ENCODE results near the gene ANKRD13C. TPM values are rescaled to one million over a fixed set of nuclear protein-coding genes. Genes with fewer than 3 reads are reported as not detected.
"Not testable (repeated sequence)": the region's sequence is repeated elsewhere in the genome, so short reads cannot be mapped to it uniquely, and the experiment has no call there.

The ANKRD13C gene
- total RNA-seq, 4 donors from 2014 or later: 37.0 to 42.9 (median 38.1) TPM

- 91 to 96% methylated on average over 3 of the region's 3 CpGs for WGBS, 2 donors
- not testable (repeated sequence) for H3K9me3 ChIP-seq; H3K4me3 ChIP-seq; DNase-seq (ENCODE audit: low spot score in 2 of 2); H3K4me1 ChIP-seq; H3K27me3 ChIP-seq; H3K27ac ChIP-seq
- peaks cover 0 to 49% (median 0%) of the 10 kb centered on the region in 3 donors for H3K36me3 ChIP-seq
Measured at GRCh38 chr1:70366997-70367396, 12.5 kb upstream of the ANKRD13C start.

DNA sequence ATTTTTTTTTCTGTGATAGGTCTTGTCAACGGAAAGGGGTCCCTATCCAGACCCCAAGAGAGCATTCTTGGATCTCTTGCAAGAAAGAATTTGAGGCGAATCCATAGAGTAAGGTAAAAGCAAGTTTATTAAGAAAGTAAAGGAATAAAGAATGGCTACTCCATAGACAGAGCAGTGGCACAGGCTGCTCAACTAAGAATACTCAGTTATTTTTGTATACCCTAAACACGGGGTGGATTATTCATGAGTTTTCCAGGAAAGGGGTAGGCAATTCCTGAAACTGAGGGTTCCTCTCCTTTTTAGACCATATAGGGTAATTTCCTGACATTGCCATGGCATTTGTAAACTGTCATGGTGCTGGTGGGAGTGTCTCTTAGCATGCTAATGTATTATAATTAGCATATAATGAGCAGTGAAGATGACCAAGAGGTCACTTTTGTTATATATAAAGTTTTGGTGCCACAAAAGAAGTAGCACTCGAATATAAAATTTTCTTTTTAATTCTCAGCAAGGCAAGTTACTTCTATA lies 12.0 kb upstream of the ANKRD13C start:
- not testable (repeated sequence) for H3K27me3 ChIP-seq

DNA sequence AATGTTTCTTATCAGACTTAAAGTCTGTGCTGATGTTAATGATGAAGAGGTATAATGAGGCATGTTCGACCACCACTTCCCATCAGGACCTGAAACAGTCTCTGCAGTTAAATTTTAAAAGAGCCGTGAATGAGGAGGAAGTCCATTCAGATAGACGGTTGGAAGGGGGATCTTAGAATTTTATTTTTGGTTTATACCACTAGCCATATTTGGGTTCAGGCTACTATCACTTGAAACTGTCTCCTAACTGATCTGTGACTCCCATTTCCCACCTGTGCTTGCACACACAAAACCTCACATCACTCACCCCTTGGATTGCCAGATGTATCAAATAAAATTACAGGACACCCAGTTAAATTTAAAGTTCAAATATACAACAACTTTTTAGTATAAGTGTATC lies 9.9 kb upstream of the ANKRD13C start:
- H3K27me3 ChIP-seq: no peaks in the 10 kb centered on the region
- TF ChIP-seq EP300 (IDR thresholded peaks at IDR 0.05) (no peak), POLR2A (IDR thresholded peaks at IDR 0.05) (no peak)
- TF ChIP-seq, protein P1, sequence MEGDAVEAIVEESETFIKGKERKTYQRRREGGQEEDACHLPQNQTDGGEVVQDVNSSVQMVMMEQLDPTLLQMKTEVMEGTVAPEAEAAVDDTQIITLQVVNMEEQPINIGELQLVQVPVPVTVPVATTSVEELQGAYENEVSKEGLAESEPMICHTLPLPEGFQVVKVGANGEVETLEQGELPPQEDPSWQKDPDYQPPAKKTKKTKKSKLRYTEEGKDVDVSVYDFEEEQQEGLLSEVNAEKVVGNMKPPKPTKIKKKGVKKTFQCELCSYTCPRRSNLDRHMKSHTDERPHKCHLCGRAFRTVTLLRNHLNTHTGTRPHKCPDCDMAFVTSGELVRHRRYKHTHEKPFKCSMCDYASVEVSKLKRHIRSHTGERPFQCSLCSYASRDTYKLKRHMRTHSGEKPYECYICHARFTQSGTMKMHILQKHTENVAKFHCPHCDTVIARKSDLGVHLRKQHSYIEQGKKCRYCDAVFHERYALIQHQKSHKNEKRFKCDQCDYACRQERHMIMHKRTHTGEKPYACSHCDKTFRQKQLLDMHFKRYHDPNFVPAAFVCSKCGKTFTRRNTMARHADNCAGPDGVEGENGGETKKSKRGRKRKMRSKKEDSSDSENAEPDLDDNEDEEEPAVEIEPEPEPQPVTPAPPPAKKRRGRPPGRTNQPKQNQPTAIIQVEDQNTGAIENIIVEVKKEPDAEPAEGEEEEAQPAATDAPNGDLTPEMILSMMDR (IDR thresholded peaks at IDR 0.05): no peak
- H3K4me1 ChIP-seq: peaks cover 0 to 9% (median 2%) of the 10 kb centered on the region in 4 donors
- peaks cover 0 to 27% (median 0%) of the 10 kb centered on the region in 3 donors for H3K36me3 ChIP-seq
- DNase-seq (ENCODE audit: low spot score in 2 of 2): no peak
- 86 to 89% methylated on average over 3 of the region's 3 CpGs for WGBS, 2 donors
- no peak overlapping the region for H3K27ac ChIP-seq
- no peak overlapping the region for H3K4me3 ChIP-seq
- H3K9me3 ChIP-seq: no peaks in the 10 kb centered on the region

More for the DNA sequence above, 12.0 kb upstream of the ANKRD13C start:
- 88 to 91% methylated on average over 4 of the region's 4 CpGs for WGBS, 2 donors
- not testable (repeated sequence) for H3K9me3 ChIP-seq; H3K4me3 ChIP-seq; DNase-seq (ENCODE audit: low spot score in 2 of 2); H3K4me1 ChIP-seq; H3K27ac ChIP-seq
- peaks cover 0 to 45% (median 0%) of the 10 kb centered on the region in 3 donors for H3K36me3 ChIP-seq

GRCh38 chr1:70361727-70362398 lies 7.3 kb upstream of the ANKRD13C start:
- H3K36me3 ChIP-seq: peaks cover 0 to 2% (median 0%) of the 10 kb centered on the region in 3 donors
- TF ChIP-seq, protein P1 (IDR thresholded peaks at IDR 0.05): no peak
- no peak for TF ChIP-seq POLR2A (IDR thresholded peaks at IDR 0.05)
- TF ChIP-seq EP300 (IDR thresholded peaks at IDR 0.05): no peak
- H3K4me1 ChIP-seq: peaks cover 0 to 9% (median 2%) of the 10 kb centered on the region in 4 donors
- WGBS, 2 donors: 41 to 51% methylated on average over 3 of the region's 3 CpGs
- no peaks in the 10 kb centered on the region for H3K9me3 ChIP-seq
- no peak overlapping the region for H3K4me3 ChIP-seq
- H3K27me3 ChIP-seq: no peaks in the 10 kb centered on the region
- no peak for DNase-seq (ENCODE audit: low spot score in 2 of 2)
- peak overlapping the region in 1 of 4 donors; percentile 38 for H3K27ac ChIP-seq

- Histone ChIP-seq H3K27ac (no peak overlapping the region), H3K36me3 (no peaks in the 10 kb centered on the region), H3K27me3 (no peaks in the 10 kb centered on the region), H3K4me1 (peaks cover 0 to 18% (median 2%) of the 10 kb centered on the region in 4 donors), H3K9me3 (no peaks in the 10 kb centered on the region), H3K4me3 (no peak overlapping the region)
- TF ChIP-seq EP300 (IDR thresholded peaks at IDR 0.05) (no peak), POLR2A (IDR thresholded peaks at IDR 0.05) (no peak)
- TF ChIP-seq, protein P1 (IDR thresholded peaks at IDR 0.05): no peak
- no peak for DNase-seq (ENCODE audit: low spot score in 2 of 2)
- WGBS, 2 donors: 77 to 83% methylated on average over 5 of the region's 5 CpGs
Measured at GRCh38 chr1:70360321-70360720, 5.8 kb upstream of the ANKRD13C start.

- Histone ChIP-seq H3K4me3 (no peak overlapping the region), H3K27me3 (no peaks in the 10 kb centered on the region), H3K4me1 (peaks cover 0 to 22% (median 2%) of the 10 kb centered on the region in 4 donors), H3K27ac (no peak overlapping the region), H3K36me3 (no peaks in the 10 kb centered on the region), H3K9me3 (no peaks in the 10 kb centered on the region)
- no peak for TF ChIP-seq POLR2A (IDR thresholded peaks at IDR 0.05)
- TF ChIP-seq, protein P1 (IDR thresholded peaks at IDR 0.05): no peak
- no peak for TF ChIP-seq EP300 (IDR thresholded peaks at IDR 0.05)
- WGBS, 2 donors: 90% methylated on average over 7 of the region's 7 CpGs
- no peak for DNase-seq (ENCODE audit: low spot score in 2 of 2)
Measured at GRCh38 chr1:70358921-70359564, 4.5 kb upstream of the ANKRD13C start.
